GM18951 (cell line): Measurements from ENCODE around the gene THSD4.

Source experiments
- POLR2A ChIP-seq: IDR thresholded peaks from 4 replicates; pipeline ENCODE4 v1.6.1; 2011; ENCODE audit warnings: mild to moderate bottlenecking; ENCODE audit not compliant: insufficient read length, insufficient read depth; ENCODE audit errors: extremely low read depth
- in situ Hi-C: fragments of 300-500 bp; cut with MboI; formaldehyde crosslinking; loops from one replicate; pipeline ENCODE4 v1.12.0; 2022; ENCODE audit warnings: low sequenced_read_pairs, mixed read lengths, inconsistent platforms; ENCODE audit not compliant: unreplicated experiment

Gene THSD4

DNA sequence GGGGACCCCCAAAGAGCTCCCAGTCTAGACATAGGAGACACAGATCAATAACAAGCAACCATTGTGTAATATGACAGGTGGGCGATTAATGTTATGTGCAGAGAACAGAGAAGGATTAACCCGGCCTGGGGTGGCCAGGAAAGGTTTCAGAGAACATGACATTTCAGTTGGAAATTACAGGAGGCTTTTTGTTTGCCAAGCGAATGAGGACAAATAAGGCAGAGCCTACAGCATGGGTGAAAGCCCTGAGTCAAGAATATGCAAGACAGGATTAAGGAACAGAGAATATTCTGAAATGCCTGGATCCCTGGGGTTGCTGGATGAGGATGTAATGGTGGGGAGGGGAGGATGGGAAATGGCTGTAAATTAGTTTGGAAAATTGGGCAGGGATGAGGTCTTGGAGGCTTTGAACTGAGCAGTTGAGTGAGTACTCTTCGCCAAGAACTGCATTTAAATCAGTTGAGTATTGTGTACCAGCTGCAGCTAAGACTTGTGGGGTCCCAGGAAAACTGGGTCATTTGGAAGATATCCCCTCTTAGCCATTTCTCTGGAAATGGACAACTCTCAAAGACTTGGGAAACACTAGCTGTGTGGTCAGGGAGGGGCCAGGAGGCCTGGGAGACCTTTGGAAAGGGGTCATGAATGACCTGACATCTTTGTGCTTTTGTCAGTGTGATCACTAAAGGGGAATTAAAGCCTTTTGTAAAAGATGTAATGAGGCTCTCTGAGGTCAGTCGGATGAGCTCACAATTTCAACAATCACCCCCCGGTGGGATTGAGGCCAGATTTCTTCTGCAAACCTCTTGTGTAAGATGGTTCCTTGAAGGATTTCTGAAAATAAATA, 496.5 kb downstream of the THSD4 start:
- in situ Hi-C loops = no loop called here
- no peak for TF ChIP-seq POLR2A

DNA sequence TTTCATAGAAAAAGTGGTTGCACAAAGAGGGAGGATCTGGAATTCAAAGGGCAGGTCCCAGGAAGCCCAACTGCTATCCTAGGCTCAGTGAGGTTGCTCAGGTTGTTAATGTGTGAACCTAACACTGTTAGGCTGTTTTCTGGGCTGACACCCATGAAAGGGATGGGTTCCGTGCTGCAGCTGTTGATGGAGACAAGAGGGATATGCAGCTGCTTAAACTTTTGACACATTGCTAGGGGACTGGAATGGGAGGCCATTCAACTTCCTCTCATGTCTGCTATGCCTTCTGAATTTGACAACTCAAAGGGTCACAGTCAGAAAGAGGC, 497.1 kb downstream of the THSD4 start:
- in situ Hi-C loops = no loop called here
- TF ChIP-seq POLR2A = no peak

DNA sequence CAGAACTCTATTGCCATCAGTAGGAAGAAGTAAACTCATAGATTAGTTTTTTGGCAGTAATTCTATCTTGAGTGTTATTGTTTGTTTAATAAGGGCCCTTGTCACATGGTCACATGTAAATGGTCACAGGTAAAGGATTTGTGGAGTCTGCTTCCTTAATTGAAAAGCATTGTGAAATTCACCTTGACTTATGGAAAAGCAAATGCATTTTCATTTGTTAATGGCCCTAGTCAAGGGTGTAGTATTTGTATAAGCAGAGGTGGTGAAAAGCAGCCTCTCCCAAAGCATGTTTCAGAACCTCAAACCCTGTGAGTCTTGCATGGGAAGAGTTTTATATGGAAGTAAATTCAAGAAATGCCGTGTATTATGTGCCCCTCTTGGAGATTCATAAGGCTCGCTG, 497.6 kb downstream of the THSD4 start:
- in situ Hi-C loops = no loop called here
- no peak for TF ChIP-seq POLR2A

DNA sequence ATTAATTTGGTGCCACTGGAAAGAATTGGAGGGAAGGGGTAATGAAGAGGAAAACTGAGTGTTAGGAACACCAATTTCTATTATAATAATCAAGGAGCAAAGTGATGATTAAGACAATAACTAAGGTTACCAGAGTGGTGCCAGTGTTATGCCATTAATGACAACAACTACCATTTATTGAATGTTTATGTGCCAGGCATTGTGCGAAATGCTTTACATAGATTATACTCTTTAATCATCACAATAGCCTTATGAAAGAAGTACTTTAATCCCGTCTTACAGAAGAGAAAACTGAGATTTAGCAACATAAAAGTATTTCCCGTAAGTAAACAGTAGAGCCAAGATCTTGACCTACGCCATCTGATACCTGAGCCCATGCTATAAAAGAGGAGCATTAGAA, 507.8 kb downstream of the THSD4 start:
- in situ Hi-C loops = no loop called here
- TF ChIP-seq POLR2A = no peak

DNA sequence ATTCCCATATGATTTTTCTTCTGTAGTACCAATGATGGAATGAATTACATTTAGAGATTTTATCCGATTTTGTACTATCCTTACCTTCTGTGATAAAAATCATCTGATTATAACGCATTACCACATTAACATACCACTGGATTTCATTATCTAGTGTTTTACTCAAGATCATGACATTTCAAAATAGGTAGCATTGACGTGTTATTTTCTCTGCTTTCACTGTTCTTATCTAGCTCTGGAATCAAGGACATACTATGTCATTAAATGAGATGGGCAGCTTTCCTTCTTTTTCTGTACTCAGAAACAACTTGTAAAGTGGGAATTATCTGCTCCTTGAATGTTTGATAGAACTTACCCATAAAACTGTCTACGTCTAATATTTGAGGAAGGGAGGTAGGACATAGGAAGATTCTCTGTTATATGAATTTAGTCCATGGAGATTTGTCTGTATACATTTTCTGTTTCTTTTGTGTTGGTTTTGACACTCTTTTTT, 511.4 kb downstream of the THSD4 start:
- TF ChIP-seq POLR2A = no peak
- in situ Hi-C loops = no loop called here

DNA sequence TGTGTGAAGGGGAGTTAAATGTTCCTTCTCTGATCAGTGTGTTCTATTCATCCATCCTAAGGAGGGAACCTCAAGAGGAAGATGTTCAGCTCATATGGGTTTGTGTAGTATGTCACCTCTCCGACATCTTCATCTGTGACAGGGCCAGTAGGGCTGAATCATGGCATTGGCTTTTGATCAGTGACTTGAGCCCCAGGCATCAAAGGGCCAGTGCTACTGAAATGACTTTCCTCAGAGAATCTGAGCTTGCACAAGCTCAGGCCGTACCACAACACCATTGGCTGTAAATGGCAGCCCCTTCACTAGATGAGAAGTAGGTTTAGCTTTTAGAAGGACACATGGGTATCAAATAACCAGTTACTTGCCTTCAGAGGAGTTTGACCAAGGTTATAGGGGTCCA, 511.9 kb downstream of the THSD4 start:
- TF ChIP-seq POLR2A = no peak
- in situ Hi-C loops = no loop called here

DNA sequence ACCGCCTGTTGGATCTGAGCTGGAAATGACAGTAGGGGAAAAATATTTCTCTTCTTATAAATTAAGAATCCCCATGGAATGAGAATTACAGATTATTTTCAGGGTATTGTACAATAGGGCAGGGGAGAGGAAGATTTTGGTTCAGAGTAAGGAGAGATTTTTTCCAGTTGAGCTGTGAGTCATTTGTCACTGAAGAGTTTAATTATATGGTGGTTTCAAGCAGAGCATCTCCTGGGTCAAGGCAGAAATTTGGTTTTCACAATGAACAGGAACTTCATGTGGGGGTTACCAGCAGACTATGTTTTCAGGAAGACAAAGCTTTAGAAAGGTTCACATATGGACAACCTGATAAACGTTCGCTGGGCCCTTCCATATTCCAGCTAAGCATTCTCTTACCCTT, 512.3 kb downstream of the THSD4 start:
- no peak for TF ChIP-seq POLR2A

DNA sequence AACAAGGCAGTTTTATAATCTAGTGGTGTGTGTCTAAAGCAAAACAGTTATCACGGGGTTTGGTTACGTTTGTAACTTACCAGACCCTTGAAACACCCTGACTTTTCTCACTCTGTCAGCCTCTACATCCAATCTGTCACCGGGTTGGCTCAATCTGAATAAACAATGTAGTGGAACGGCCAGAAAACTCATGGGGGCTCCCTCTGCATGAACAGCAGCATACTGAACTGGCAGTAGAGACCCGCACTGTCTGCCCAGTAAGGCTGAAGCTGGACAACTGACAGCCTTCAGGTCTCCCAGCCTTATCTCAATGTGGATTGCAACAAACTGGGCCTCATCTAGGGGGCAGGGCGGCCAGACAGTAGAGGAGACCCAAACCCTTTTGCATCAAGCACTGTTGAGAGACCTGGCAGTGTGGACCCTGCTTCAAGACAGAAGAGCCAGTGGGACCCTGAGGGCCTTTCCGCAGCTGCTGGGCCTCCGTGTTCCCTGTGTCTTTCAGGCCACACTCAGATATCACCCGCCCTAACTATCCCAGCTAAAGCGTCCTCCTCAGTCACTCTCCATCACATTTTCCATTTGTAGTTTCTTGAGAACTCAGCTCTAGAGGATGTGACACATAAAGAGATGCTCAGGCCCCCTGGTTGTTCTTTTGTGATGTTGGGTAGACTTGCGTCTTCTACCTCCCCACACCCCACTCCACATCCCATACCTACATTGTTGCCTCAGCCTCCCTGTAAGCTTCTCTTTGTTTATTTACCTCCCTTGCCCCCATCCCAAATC, 513.9 kb downstream of the THSD4 start:
- in situ Hi-C loops = no loop called here

More for the DNA sequence above, 512.3 kb downstream of the THSD4 start:
- in situ Hi-C loops = no loop called here

DNA sequence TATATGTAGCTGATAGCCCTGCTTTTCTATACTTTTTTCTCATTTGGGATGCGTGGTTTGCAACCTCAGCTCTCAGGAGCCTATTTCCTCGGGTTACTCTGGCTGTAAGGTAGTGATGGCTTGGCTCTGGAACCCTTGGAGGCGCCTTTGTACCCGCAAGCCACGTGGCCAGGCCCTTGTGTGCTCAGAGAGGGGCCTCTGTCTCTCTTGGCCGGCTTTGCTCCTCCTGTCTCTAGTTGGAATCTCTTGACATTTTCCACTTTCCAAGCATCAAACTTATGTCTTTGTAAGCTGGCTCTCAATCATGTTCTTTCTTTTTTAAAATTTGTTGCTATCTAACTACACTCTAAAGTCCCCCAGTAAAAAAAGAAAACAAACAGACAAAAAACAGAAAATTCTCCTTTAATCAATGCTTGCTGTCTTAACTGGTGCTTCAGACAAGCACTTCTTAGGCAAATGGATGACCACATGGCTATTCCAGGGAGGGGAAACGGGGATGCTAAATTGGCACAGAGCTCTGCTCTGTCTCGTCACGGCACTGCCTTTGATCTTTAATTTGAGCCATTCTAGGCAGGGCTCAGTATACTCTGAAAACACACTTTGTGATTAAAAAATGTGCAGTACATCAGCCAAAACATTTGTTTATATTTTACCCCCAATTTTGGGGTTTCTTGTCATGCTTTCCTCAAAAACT, 514.7 kb downstream of the THSD4 start:
- in situ Hi-C loops = no loop called here
- TF ChIP-seq POLR2A = no peak

More for the DNA sequence above, 513.9 kb downstream of the THSD4 start:
- TF ChIP-seq POLR2A = no peak

DNA sequence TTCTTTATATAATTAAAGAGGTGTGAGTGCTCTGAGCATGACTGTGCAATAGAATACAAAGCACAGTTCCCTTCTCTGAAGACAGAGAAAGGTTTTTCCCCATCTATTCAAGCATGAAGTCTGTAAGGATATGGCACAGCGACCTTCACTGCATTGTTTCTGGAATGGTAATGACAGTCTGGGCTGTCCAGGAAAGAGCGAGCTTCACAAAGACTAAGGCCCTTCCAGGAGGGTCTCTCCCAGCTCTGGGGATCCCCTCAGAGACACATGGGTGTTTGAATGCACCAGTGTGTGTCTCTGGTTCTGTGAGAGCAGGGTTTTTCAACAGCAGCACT, 515.2 kb downstream of the THSD4 start:
- TF ChIP-seq POLR2A = no peak
- in situ Hi-C loops = no loop called here

DNA sequence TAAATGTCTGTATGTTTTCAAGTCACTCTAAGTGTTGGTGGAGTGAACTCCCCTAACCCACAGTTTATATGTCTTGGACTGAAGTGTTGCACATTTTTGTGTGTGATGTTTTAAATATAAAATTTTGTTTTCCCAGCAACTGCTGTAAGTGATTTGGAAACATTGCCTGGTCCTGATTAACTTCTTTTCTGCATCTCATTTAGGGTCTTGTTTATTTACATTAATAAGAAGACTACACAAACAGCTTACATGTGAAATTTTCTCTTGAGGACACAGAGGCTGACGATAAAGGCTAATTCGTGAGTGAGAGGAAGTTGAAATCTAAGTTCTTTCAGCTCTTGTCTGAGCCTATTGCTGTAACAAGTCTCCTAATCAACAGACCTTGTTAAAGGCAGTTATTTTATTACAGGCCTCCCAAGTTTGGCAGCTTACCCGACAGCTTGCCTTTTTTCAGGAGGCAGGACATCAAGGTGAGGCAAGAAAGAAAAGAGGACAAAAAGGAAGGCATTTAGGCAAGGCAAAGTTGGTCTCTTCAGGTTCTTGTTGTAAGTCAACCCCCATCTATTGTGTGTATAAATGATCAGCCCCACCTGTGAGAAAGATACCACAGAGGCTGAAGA, 517.4 kb downstream of the THSD4 start:
- no peak for TF ChIP-seq POLR2A
- in situ Hi-C loops = no loop called here

DNA sequence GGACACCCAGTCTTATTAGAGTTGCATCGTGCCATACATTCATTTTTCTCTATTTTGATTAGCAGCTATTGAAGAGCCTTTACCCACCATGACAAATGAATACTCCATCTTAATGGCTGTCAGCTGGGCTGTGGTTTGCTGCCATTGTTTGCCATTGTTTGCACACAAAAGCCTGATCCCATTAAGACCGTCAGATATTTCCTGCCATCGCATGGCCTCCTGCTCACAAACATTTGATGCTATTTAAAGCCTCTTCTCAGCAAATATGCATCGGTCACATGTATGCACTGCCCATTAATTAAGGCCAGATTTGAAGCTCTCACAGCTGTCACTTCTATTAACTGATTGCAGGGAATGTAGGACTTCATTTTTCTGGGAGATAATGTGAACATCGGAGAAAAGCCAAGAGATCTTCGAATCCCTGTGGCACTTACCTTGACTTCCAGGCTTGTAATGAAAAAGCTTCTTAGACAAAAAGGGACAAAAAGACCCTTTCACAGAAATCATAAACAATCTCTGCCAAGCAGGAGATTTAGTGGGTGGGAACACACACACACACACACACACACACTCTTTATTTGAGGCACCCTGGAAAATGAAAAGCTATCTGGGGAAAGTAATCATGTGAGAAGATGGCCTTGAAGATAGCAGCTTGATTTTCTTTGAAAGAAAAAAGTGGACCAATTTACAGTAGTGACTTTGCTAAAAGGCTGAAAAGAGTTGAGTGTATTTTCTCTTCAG, 519.7 kb downstream of the THSD4 start:
- no peak for TF ChIP-seq POLR2A
- in situ Hi-C loops = no loop called here
